Kidney epithelial cell (primary cell): ENCODE measurements around the gene SH2D7. TPM values are rescaled to one million over a fixed set of nuclear protein-coding genes. Genes with fewer than 3 reads are reported as not detected.

Experiments used
- DNase-seq: peaks from one replicate; pipeline ENCODE4 v3.0.0-alpha.2; 2010; ENCODE audit warnings: low read depth
- H3K27me3 ChIP-seq: 2 replicates; pipeline ENCODE4 v1.6.0; 2011; ENCODE audit warnings: low read length; ENCODE audit not compliant: control insufficient read depth, insufficient read depth
- H3K36me3 ChIP-seq: 2 replicates; pipeline ENCODE4 v1.5.1; 2011; ENCODE audit warnings: low read length; ENCODE audit not compliant: control insufficient read depth, insufficient read depth
- H3K4me3 ChIP-seq: 2 replicates; pipeline ENCODE4 v1.5.1; 2011; ENCODE audit warnings: low read depth, mild to moderate bottlenecking, control low read depth, low read length
- total RNA-seq: library from RNA; depleted of rRNA; stranded (reverse); fragments of >200 nt; gene quantifications from 2 replicates; pipeline ENCODE4 v1.2.3, GENCODE V29; 2015
- TF ChIP-seq, protein P1 (sequence below): IDR thresholded peaks from 2 replicates; pipeline ENCODE4 v1.5.1; 2011; ENCODE audit warnings: mild to moderate bottlenecking, moderate library complexity, low read length, control low read depth, inconsistent platforms; ENCODE audit not compliant: insufficient read depth, poor library complexity, severe bottlenecking

Gene SH2D7
- total RNA-seq, 1 donor from 2014 or later = not detected

DNA sequence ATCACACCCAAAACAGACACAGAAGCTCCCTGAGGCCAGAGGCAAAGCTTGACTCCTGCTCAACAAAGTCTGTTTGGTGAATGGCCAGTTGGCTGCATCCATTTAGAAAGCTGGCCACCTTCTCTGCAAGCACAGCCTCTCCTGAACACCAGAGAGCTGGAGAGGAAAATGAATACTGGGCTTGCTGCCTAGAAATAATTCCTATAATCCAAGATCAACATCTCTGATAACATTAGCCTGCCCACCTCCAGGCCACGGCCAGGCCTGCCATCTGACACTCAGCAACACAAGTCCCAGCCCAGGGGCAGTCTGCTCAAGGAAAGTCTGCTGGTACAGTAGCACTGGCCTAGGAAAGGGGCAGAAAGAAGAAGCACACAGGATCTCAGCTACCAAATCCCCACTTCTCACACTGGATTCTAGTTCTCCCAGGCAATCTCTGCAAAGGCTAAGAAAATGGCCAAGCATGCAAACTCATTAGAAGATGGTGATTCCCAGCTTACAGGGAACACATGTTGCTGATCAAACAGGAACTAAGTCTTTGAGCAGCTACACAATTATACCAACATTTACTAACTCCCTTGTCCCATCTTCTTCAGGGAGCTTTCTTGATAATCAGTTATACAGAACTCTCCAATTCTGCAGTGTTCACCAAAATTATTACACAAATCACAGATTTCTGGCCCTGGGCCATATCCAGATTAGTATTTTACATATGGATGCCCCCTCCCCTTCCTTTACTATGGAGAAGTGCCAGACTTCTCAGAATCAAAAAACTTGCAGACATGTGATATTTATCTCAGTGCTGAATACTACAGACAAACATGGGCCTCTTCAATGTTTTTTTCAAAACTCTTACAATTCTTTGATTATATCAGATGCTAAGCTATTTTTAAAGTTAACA lies 24.8 kb upstream of the SH2D7 start:
- no peak for DNase-seq
- TF ChIP-seq, protein P1, sequence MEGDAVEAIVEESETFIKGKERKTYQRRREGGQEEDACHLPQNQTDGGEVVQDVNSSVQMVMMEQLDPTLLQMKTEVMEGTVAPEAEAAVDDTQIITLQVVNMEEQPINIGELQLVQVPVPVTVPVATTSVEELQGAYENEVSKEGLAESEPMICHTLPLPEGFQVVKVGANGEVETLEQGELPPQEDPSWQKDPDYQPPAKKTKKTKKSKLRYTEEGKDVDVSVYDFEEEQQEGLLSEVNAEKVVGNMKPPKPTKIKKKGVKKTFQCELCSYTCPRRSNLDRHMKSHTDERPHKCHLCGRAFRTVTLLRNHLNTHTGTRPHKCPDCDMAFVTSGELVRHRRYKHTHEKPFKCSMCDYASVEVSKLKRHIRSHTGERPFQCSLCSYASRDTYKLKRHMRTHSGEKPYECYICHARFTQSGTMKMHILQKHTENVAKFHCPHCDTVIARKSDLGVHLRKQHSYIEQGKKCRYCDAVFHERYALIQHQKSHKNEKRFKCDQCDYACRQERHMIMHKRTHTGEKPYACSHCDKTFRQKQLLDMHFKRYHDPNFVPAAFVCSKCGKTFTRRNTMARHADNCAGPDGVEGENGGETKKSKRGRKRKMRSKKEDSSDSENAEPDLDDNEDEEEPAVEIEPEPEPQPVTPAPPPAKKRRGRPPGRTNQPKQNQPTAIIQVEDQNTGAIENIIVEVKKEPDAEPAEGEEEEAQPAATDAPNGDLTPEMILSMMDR = no peak
- Histone ChIP-seq H3K27me3 (no peaks in the 10 kb centered on the region), H3K36me3 (no peaks in the 10 kb centered on the region), H3K4me3 (no peak overlapping the region)

DNA sequence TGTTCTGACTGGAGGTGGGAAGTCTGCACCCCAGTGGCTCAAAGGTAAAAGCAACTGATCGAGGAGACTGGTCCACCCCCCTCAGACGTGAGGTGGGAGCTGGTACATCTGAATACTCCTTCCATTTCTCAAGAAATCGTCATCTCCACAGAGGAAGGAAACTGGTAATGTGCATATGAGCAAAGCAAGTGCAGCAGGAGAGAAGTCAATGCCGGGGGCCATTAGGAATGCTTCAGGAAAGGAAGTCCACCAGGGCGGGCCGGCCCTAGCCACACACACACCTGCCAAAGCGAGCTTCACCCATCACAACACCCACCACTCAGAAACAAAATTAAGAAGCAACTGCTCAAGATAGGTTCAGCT lies 23.3 kb upstream of the SH2D7 start:
- H3K36me3 ChIP-seq = no peaks in the 10 kb centered on the region
- no peak overlapping the region for H3K4me3 ChIP-seq
- TF ChIP-seq, protein P1 = no peak
- no peak for DNase-seq
- no peaks in the 10 kb centered on the region for H3K27me3 ChIP-seq

DNA sequence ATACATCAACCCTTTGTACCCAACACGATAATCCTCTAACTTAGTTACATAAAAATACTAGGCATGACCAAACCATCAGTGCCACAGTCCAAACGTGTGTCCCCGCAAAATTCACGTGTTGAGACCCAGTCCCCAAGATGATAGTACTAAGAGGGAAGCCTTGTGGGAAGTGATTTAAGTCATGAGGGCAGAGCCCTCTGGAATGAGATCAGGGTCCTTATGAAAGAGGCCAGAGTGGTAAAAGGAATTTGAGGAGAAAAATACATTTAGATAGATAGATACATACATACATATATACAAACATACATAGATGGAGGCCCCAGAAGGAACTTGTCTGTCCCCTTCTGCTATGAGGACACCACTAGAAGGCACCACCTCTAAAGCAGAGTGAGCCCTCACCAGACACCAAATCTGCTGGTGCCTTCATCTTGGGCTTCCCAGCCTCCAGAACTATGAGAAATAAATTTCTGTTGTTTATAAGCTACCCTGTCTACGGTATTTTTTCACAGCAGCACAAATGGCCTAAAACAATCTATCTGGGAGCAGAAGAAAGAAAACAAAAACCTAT lies 22.8 kb upstream of the SH2D7 start:
- DNase-seq = no peak
- Histone ChIP-seq H3K4me3 (no peak overlapping the region), H3K36me3 (no peaks in the 10 kb centered on the region), H3K27me3 (no peaks in the 10 kb centered on the region)
- TF ChIP-seq, protein P1 = no peak

DNA sequence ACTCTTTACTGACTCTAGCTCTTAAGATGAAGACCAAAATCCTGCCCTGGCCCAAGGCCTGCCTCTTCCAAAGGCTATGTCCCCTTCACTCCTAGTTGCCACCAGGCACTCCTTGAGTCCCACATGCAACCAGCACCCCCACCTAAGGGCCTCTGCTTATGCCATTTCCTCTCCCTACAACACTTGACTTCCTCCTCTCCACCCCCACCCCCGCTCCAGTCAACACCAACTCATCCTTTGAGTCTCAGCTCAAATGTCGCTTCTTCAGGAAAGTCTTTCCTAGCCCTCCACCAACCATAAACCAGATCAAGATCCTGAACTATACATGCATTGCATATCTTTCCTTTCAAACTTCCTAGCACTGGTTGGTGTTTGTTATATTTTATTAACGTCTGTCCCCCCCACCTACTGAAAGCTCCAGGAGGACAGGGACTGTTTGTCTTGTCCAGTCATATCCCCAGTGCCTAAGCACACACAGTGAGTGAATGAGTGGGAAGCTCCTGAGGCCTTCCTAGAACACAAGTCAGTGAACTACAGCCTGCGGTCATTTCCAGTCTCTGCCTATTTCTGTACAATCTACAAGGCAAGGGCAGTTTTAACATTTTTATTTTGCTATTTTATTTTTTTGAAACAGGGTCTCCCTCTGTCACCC lies 22.2 kb upstream of the SH2D7 start:
- no peak for DNase-seq
- TF ChIP-seq, protein P1 = no peak

DNA sequence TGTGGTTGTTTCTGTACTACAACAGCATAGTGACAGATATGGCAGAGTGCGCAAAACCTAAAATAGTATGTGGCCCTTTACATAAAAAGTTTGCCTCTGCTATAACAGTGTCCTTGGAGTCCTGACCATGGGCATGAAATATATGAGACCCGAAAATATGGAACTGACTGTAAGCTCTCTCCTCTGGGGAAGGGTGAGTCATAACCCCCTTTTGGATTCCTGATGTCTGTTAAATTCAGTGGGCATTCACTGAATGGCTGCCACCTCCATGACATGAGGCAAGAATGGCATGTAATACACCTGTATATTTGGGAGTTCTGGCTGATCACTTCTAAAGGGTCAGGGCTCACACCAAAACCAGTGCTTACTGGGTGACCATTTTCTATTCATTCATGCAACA lies 21.0 kb upstream of the SH2D7 start:
- Histone ChIP-seq H3K4me3 (no peak overlapping the region), H3K27me3 (no peaks in the 10 kb centered on the region), H3K36me3 (no peaks in the 10 kb centered on the region)
- no peak for DNase-seq
- TF ChIP-seq, protein P1 = no peak

More for the DNA sequence above, 22.2 kb upstream of the SH2D7 start:
- Histone ChIP-seq H3K27me3 (no peaks in the 10 kb centered on the region), H3K36me3 (no peaks in the 10 kb centered on the region), H3K4me3 (no peak overlapping the region)
